Neural cell (in vitro differentiated cells): ENCODE measurements around the gene CPXM1. TPM values are rescaled to one million over a fixed set of nuclear protein-coding genes. Genes with fewer than 3 reads are reported as not detected.

ENCODE experiments used
- H2AFZ ChIP-seq: fragments of 200-600, 300-800 bp; sonication (generic), shearing (Covaris generic); 2 replicates; pipeline ENCODE4 v1.6.0; 2014; ENCODE audit warnings: low read depth, mild to moderate bottlenecking, antibody characterized with exemption, low read length, moderate library complexity
- H3F3A ChIP-seq: fragments of 200-600 bp; shearing (Covaris generic); 2 replicates; pipeline ENCODE4 v1.6.1; 2016; ENCODE audit warnings: mild to moderate bottlenecking, moderate library complexity, mixed read lengths, antibody characterized with exemption, low read length; ENCODE audit not compliant: insufficient read depth, poor library complexity, severe bottlenecking
- H3K27ac ChIP-seq: fragments of 200-600, 300-800 bp; sonication (generic), shearing (Covaris generic); 2 replicates; pipeline ENCODE4 v1.5.1; 2014; ENCODE audit warnings: mild to moderate bottlenecking, low read length, moderate library complexity
- H3K27me3 ChIP-seq: fragments of 300-800, 200-600 bp; sonication (generic), shearing (Covaris generic); 2 replicates; pipeline ENCODE4 v1.6.0; 2014; ENCODE audit warnings: mild to moderate bottlenecking, low read depth, low read length, moderate library complexity; ENCODE audit not compliant: insufficient read depth
- H3K36me3 ChIP-seq: fragments of 300-800, 200-600 bp; sonication (generic), shearing (Covaris generic); 2 replicates; pipeline ENCODE4 v1.5.1; 2014; ENCODE audit warnings: mild to moderate bottlenecking, antibody characterized with exemption, low read length, moderate library complexity; ENCODE audit not compliant: insufficient read depth
- H3K4me2 ChIP-seq: fragments of 300-800, 200-600 bp; sonication (generic), shearing (Covaris generic); 2 replicates; pipeline ENCODE4 v1.6.0; 2014; ENCODE audit warnings: mild to moderate bottlenecking, low read length
- H3K4me3 ChIP-seq: fragments of 300-800, 200-600 bp; sonication (generic), shearing (Covaris generic); 2 replicates; pipeline ENCODE4 v1.5.1; 2014; ENCODE audit warnings: mild to moderate bottlenecking, low read length, moderate library complexity
- H3K79me2 ChIP-seq: fragments of 200-600 bp; shearing (Covaris generic); replicated peaks from 2 replicates; pipeline ENCODE4 v1.6.0; 2014; ENCODE audit warnings: mild to moderate bottlenecking, low read length, moderate library complexity; ENCODE audit not compliant: insufficient read depth
- H3K9ac ChIP-seq: fragments of 300-800, 200-600 bp; sonication (generic), shearing (Covaris generic); 2 replicates; pipeline ENCODE4 v1.6.1; 2016; ENCODE audit warnings: mild to moderate bottlenecking, low read length, mixed read lengths
- H3K9me2 ChIP-seq: fragments of 200-600 bp; shearing (Covaris generic); 2 replicates; pipeline ENCODE4 v1.6.1; 2016; ENCODE audit warnings: mild to moderate bottlenecking, low read length, mixed read lengths; ENCODE audit not compliant: insufficient read depth
- H3K9me3 ChIP-seq: fragments of 200-600, 300-800 bp; sonication (generic), shearing (Covaris generic); 2 replicates; pipeline ENCODE4 v1.6.1; 2016; ENCODE audit warnings: mild to moderate bottlenecking, mixed run types, low read length, moderate library complexity, mixed read lengths
- H4K20me1 ChIP-seq: fragments of 200-600 bp; shearing (Covaris generic); 2 replicates; pipeline ENCODE4 v1.6.1; 2016; ENCODE audit warnings: mild to moderate bottlenecking, mixed run types; ENCODE audit not compliant: insufficient read depth
- CTCF ChIP-seq: fragments of 450-650 bp; IDR thresholded peaks from 2 replicates; pipeline ENCODE4 v1.5.1; 2014; ENCODE audit warnings: antibody characterized with exemption, mild to moderate bottlenecking, moderate library complexity; ENCODE audit not compliant: poor library complexity, severe bottlenecking
- EP300 ChIP-seq: fragments of 450-650 bp; conservative IDR thresholded peaks from 2 replicates; pipeline ENCODE4 v1.6.1; 2014; ENCODE audit warnings: antibody characterized with exemption, mild to moderate bottlenecking, moderate library complexity; ENCODE audit not compliant: poor library complexity, severe bottlenecking
- EZH2 ChIP-seq: fragments of 200-600, 300-800 bp; shearing (Covaris generic), sonication (generic); IDR thresholded peaks from 2 replicates; pipeline ENCODE4 v1.6.1; 2014; ENCODE audit warnings: antibody characterized with exemption, low read length, borderline replicate concordance, mild to moderate bottlenecking; ENCODE audit not compliant: insufficient read depth, poor library complexity, severe bottlenecking
- MXI1 ChIP-seq: fragments of 450-650 bp; conservative IDR thresholded peaks from 2 replicates; pipeline ENCODE4 v1.6.1; 2014; ENCODE audit warnings: antibody characterized with exemption, mild to moderate bottlenecking; ENCODE audit not compliant: poor library complexity, severe bottlenecking
- POLR2AphosphoS5 ChIP-seq: IDR thresholded peaks from 2 replicates; pipeline ENCODE4 v1.6.1; 2012
- RAD21 ChIP-seq: fragments of 450-650 bp; conservative IDR thresholded peaks from 2 replicates; pipeline ENCODE4 v1.6.1; 2014; ENCODE audit warnings: antibody characterized with exemption, mild to moderate bottlenecking, moderate library complexity
- REST ChIP-seq: IDR thresholded peaks from 2 replicates; pipeline ENCODE4 v1.6.1; 2012; ENCODE audit warnings: borderline replicate concordance
- SMC3 ChIP-seq: fragments of 450-650 bp; conservative IDR thresholded peaks from 2 replicates; pipeline ENCODE4 v1.6.1; 2014; ENCODE audit warnings: antibody characterized with exemption, mild to moderate bottlenecking, moderate library complexity; ENCODE audit not compliant: poor library complexity
- TAF1 ChIP-seq: IDR thresholded peaks from 2 replicates; pipeline ENCODE4 v1.6.1; 2012; ENCODE audit warnings: low read depth
- polyA plus RNA-seq: library from polyadenylated mRNA; depleted of rRNA; stranded (reverse); fragments of >200 nt; gene quantifications from 2 replicates; pipeline ENCODE4 v1.2.3, GENCODE V29; 2014

The CPXM1 gene
- polyA plus RNA-seq, 1 donor from 2014 or later, result 44.0 TPM

GRCh38 chr20:2794866-2795447, 5.5 kb downstream of the CPXM1 start:
- no peak overlapping the region for H3K4me3 ChIP-seq
- H2AFZ ChIP-seq, result no peak overlapping the region
- no peaks in the 10 kb centered on the region for H3F3A ChIP-seq
- no peak overlapping the region for H3K4me2 ChIP-seq
- H3K9ac ChIP-seq, result no peak overlapping the region
- no peaks in the 10 kb centered on the region for H3K79me2 ChIP-seq
- no peaks in the 10 kb centered on the region for H3K9me2 ChIP-seq
- no peak overlapping the region for H3K27ac ChIP-seq
- H4K20me1 ChIP-seq, result no peaks in the 10 kb centered on the region
- H3K27me3 ChIP-seq, result peaks cover 8% of the 10 kb centered on the region
- H3K36me3 ChIP-seq, result no peaks in the 10 kb centered on the region
- TF ChIP-seq EZH2, result no peak
- no peaks in the 10 kb centered on the region for H3K9me3 ChIP-seq

GRCh38 chr20:2794202-2794748, 6.2 kb downstream of the CPXM1 start:
- Histone ChIP-seq H3K9me3 (no peaks in the 10 kb centered on the region), H3K27me3 (peaks cover 1% of the 10 kb centered on the region)
- TF ChIP-seq EZH2 (no peak), POLR2AphosphoS5 (no peak), REST (no peak), CTCF (no peak), RAD21 (no peak), MXI1 (no peak), EP300 (no peak)

GRCh38 chr20:2793471-2793870, 7.0 kb downstream of the CPXM1 start:
- H3K4me2 ChIP-seq, result no peak overlapping the region
- no peak overlapping the region for H2AFZ ChIP-seq
- no peak overlapping the region for H3K27ac ChIP-seq
- no peak overlapping the region for H3K9ac ChIP-seq
- H3K27me3 ChIP-seq, result no peaks in the 10 kb centered on the region
- H3F3A ChIP-seq, result no peaks in the 10 kb centered on the region
- H4K20me1 ChIP-seq, result no peaks in the 10 kb centered on the region
- H3K36me3 ChIP-seq, result no peaks in the 10 kb centered on the region
- no peaks in the 10 kb centered on the region for H3K9me3 ChIP-seq
- H3K4me3 ChIP-seq, result no peak overlapping the region
- H3K9me2 ChIP-seq, result no peaks in the 10 kb centered on the region
- TF ChIP-seq TAF1, result no peak
- TF ChIP-seq EZH2, result no peak
- no peak for TF ChIP-seq EP300
- TF ChIP-seq CTCF, result no peak
- TF ChIP-seq SMC3, result no peak
- no peak for TF ChIP-seq POLR2AphosphoS5
- no peak for TF ChIP-seq MXI1
- TF ChIP-seq RAD21, result no peak
- TF ChIP-seq REST, result no peak
- no peaks in the 10 kb centered on the region for H3K79me2 ChIP-seq

More at GRCh38 chr20:2794202-2794748, 6.2 kb downstream of the CPXM1 start:
- Histone ChIP-seq H3K27ac (no peak overlapping the region), H3K9ac (no peak overlapping the region), H3K4me2 (no peak overlapping the region), H3K9me2 (no peaks in the 10 kb centered on the region), H4K20me1 (no peaks in the 10 kb centered on the region), H3K79me2 (no peaks in the 10 kb centered on the region), H3K4me3 (no peak overlapping the region), H3K36me3 (no peaks in the 10 kb centered on the region), H3F3A (no peaks in the 10 kb centered on the region), H2AFZ (no peak overlapping the region)
